ENCODE data around the gene ZFPM1. TPM values are rescaled to one million over a fixed set of nuclear protein-coding genes. Genes with fewer than 3 reads are reported as not detected.

Gene ZFPM1
- total and polyA plus RNA-seq, 4 donors, result 0.59 to 8.7 (median 5.7) TPM

GRCh38 chr16:88424587-88425235 lies 28.4 kb upstream of the ZFPM1 start:
- Histone ChIP-seq H3K36me3 (ENCODE audit: control insufficient read depth, insufficient read depth, low read length) (peaks cover 54% of the 10 kb centered on the region), H3K4me1 (ENCODE audit: control insufficient read depth, insufficient read depth, low read length) (peaks cover 20% of the 10 kb centered on the region), H3K27me3 (ENCODE audit: control insufficient read depth, insufficient read depth, low read length) (peaks cover under 1% of the 10 kb centered on the region), H3K27ac (ENCODE audit: low read depth, low read length) (no peak overlapping the region), H3K9me3 (ENCODE audit: control insufficient read depth, insufficient read depth, low read length) (no peaks in the 10 kb centered on the region), H3K4me3 (ENCODE audit: low read depth, low read length) (no peak overlapping the region)
- no peak for DNase-seq (ENCODE audit: low read depth in 4 of 6, low spot score in 6 of 6)
- WGBS (ENCODE audit: insufficient coverage), result 52% methylated on average over 23 of the region's 24 CpGs

DNA sequence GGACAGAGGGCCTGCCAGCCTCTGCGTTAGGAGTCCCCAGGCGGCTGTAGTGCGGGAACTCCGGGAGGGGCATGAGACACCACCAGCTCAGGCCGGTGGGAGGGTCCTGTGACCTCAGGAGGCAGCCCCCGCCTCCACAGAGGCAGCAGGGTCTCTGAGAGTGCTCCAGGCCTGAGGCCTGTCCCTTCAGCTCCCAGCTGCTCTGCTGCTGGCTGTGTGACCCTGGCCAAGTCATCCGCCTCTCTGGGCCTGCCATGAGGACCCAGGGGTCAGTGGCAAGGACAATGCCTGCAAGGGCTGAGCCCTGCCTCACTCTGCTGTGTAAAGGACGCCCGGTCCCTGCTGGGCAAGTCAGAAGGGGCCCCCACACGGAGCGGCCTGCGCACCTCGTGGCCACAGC lies 27.1 kb upstream of the ZFPM1 start:
- no peaks in the 10 kb centered on the region for H3K9me3 ChIP-seq (ENCODE audit: control insufficient read depth, insufficient read depth, low read length)
- WGBS (ENCODE audit: insufficient coverage), result 91% methylated on average over 13 of the region's 13 CpGs
- no peak for DNase-seq (ENCODE audit: low read depth in 4 of 6, low spot score in 6 of 6)
- H3K27ac ChIP-seq (ENCODE audit: low read depth, low read length), result no peak overlapping the region
- H3K27me3 ChIP-seq (ENCODE audit: control insufficient read depth, insufficient read depth, low read length), result peaks cover 7% of the 10 kb centered on the region
- no peak overlapping the region for H3K4me3 ChIP-seq (ENCODE audit: low read depth, low read length)
- H3K36me3 ChIP-seq (ENCODE audit: control insufficient read depth, insufficient read depth, low read length), result peaks cover 52% of the 10 kb centered on the region
- peaks cover 29% of the 10 kb centered on the region for H3K4me1 ChIP-seq (ENCODE audit: control insufficient read depth, insufficient read depth, low read length)

DNA sequence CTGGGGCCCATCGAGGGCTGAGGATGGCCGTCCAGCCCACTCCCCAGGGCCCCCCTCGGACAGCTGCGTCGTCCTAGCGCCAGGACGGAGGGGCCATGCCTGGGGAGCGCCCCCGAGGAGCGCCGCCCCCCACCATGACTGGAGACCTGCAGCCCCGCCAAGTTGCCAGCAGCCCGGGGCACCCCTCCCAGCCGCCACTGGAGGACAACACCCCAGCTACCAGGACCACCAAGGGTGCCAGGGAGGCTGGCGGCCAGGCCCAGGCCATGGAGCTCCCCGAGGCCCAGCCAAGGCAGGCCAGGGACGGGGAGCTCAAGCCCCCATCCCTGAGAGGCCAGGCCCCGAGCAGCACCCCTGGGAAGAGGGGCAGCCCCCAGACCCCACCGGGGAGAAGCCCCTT lies 25.7 kb upstream of the ZFPM1 start:
- Histone ChIP-seq H3K36me3 (ENCODE audit: control insufficient read depth, insufficient read depth, low read length) (peaks cover 63% of the 10 kb centered on the region), H3K27ac (ENCODE audit: low read depth, low read length) (no peak overlapping the region), H3K9me3 (ENCODE audit: control insufficient read depth, insufficient read depth, low read length) (no peaks in the 10 kb centered on the region), H3K4me3 (ENCODE audit: low read depth, low read length) (no peak overlapping the region), H3K4me1 (ENCODE audit: control insufficient read depth, insufficient read depth, low read length) (peaks cover 41% of the 10 kb centered on the region), H3K27me3 (ENCODE audit: control insufficient read depth, insufficient read depth, low read length) (peaks cover 19% of the 10 kb centered on the region)
- WGBS (ENCODE audit: insufficient coverage), result 87% methylated on average over 19 of the region's 19 CpGs
- DNase-seq (ENCODE audit: low read depth in 4 of 6, low spot score in 6 of 6), result no peak

DNA sequence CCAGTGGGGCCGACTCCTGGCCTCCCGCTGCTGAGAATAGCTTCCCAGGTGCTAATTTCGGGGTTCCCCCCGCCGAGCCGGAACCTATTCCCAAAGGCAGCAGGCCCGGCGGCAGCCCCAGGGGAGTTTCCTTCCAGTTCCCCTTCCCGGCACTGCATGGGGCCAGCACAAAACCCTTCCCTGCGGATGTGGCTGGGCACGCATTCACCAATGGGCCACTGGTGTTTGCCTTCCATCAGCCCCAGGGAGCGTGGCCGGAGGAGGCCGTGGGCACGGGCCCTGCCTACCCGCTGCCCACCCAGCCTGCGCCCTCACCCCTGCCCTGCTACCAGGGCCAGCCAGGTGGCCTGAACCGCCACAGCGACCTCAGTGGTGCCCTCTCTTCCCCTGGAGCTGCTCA lies 24.9 kb upstream of the ZFPM1 start:
- H3K4me3 ChIP-seq (ENCODE audit: low read depth, low read length), result no peak overlapping the region
- no peak overlapping the region for H3K27ac ChIP-seq (ENCODE audit: low read depth, low read length)
- peaks cover 20% of the 10 kb centered on the region for H3K27me3 ChIP-seq (ENCODE audit: control insufficient read depth, insufficient read depth, low read length)
- no peaks in the 10 kb centered on the region for H3K9me3 ChIP-seq (ENCODE audit: control insufficient read depth, insufficient read depth, low read length)
- WGBS (ENCODE audit: insufficient coverage), result 90% methylated on average over 19 of the region's 19 CpGs
- peaks cover 70% of the 10 kb centered on the region for H3K36me3 ChIP-seq (ENCODE audit: control insufficient read depth, insufficient read depth, low read length)
- peaks cover 44% of the 10 kb centered on the region for H3K4me1 ChIP-seq (ENCODE audit: control insufficient read depth, insufficient read depth, low read length)
- DNase-seq (ENCODE audit: low read depth in 4 of 6, low spot score in 6 of 6), result no peak

- 69% methylated on average over 30 of the region's 34 CpGs for WGBS (ENCODE audit: insufficient coverage)
- Histone ChIP-seq H3K27ac (ENCODE audit: low read depth, low read length) (no peak overlapping the region), H3K9me3 (ENCODE audit: control insufficient read depth, insufficient read depth, low read length) (no peaks in the 10 kb centered on the region), H3K27me3 (ENCODE audit: control insufficient read depth, insufficient read depth, low read length) (peaks cover 20% of the 10 kb centered on the region), H3K4me1 (ENCODE audit: control insufficient read depth, insufficient read depth, low read length) (peaks cover 44% of the 10 kb centered on the region), H3K4me3 (ENCODE audit: low read depth, low read length) (no peak overlapping the region), H3K36me3 (ENCODE audit: control insufficient read depth, insufficient read depth, low read length) (peaks cover 76% of the 10 kb centered on the region)
- no peak for DNase-seq (ENCODE audit: low read depth in 4 of 6, low spot score in 6 of 6)
Measured at GRCh38 chr16:88428616-88429386, 24.3 kb upstream of the ZFPM1 start.

- WGBS (ENCODE audit: insufficient coverage), result 69% methylated on average over 38 of the region's 48 CpGs
- Histone ChIP-seq H3K4me3 (ENCODE audit: low read depth, low read length) (peak overlapping the region; percentile 2), H3K4me1 (ENCODE audit: control insufficient read depth, insufficient read depth, low read length) (peaks cover 36% of the 10 kb centered on the region), H3K27me3 (ENCODE audit: control insufficient read depth, insufficient read depth, low read length) (peaks cover 20% of the 10 kb centered on the region), H3K36me3 (ENCODE audit: control insufficient read depth, insufficient read depth, low read length) (peaks cover 82% of the 10 kb centered on the region), H3K9me3 (ENCODE audit: control insufficient read depth, insufficient read depth, low read length) (no peaks in the 10 kb centered on the region), H3K27ac (ENCODE audit: low read depth, low read length) (no peak overlapping the region)
- no peak for DNase-seq (ENCODE audit: low read depth in 4 of 6, low spot score in 6 of 6)
Measured at GRCh38 chr16:88429387-88430184, 23.5 kb upstream of the ZFPM1 start.

GRCh38 chr16:88430185-88430523 lies 22.9 kb upstream of the ZFPM1 start:
- DNase-seq (ENCODE audit: low read depth in 4 of 6, low spot score in 6 of 6), result no peak
- H3K27ac ChIP-seq (ENCODE audit: low read depth, low read length), result no peak overlapping the region
- H3K36me3 ChIP-seq (ENCODE audit: control insufficient read depth, insufficient read depth, low read length), result peaks cover 83% of the 10 kb centered on the region
- peak overlapping the region; percentile 16 for H3K4me3 ChIP-seq (ENCODE audit: low read depth, low read length)
- peaks cover 20% of the 10 kb centered on the region for H3K27me3 ChIP-seq (ENCODE audit: control insufficient read depth, insufficient read depth, low read length)
- 11% methylated on average over 36 of the region's 36 CpGs for WGBS (ENCODE audit: insufficient coverage)
- H3K9me3 ChIP-seq (ENCODE audit: control insufficient read depth, insufficient read depth, low read length), result no peaks in the 10 kb centered on the region
- H3K4me1 ChIP-seq (ENCODE audit: control insufficient read depth, insufficient read depth, low read length), result peaks cover 31% of the 10 kb centered on the region

GRCh38 chr16:88430524-88431446 lies 22.3 kb upstream of the ZFPM1 start:
- Histone ChIP-seq H3K27me3 (ENCODE audit: control insufficient read depth, insufficient read depth, low read length) (peaks cover 20% of the 10 kb centered on the region), H3K27ac (ENCODE audit: low read depth, low read length) (no peak overlapping the region), H3K4me1 (ENCODE audit: control insufficient read depth, insufficient read depth, low read length) (peaks cover 30% of the 10 kb centered on the region), H3K36me3 (ENCODE audit: control insufficient read depth, insufficient read depth, low read length) (peaks cover 83% of the 10 kb centered on the region), H3K9me3 (ENCODE audit: control insufficient read depth, insufficient read depth, low read length) (no peaks in the 10 kb centered on the region), H3K4me3 (ENCODE audit: low read depth, low read length) (peak overlapping the region; percentile 16)
- peak in 2 of 6 donors; percentile 13 to 44 for DNase-seq (ENCODE audit: low read depth in 4 of 6, low spot score in 6 of 6)
- 20% methylated on average over 80 of the region's 80 CpGs for WGBS (ENCODE audit: insufficient coverage)

- WGBS (ENCODE audit: insufficient coverage), result 91% methylated on average over 22 of the region's 22 CpGs
- H3K27me3 ChIP-seq (ENCODE audit: control insufficient read depth, insufficient read depth, low read length), result peaks cover 20% of the 10 kb centered on the region
- H3K27ac ChIP-seq (ENCODE audit: low read depth, low read length), result no peak overlapping the region
- DNase-seq (ENCODE audit: low read depth in 4 of 6, low spot score in 6 of 6), result no peak
- no peak overlapping the region for H3K4me3 ChIP-seq (ENCODE audit: low read depth, low read length)
- H3K4me1 ChIP-seq (ENCODE audit: control insufficient read depth, insufficient read depth, low read length), result peaks cover 33% of the 10 kb centered on the region
- H3K9me3 ChIP-seq (ENCODE audit: control insufficient read depth, insufficient read depth, low read length), result no peaks in the 10 kb centered on the region
- peaks cover 84% of the 10 kb centered on the region for H3K36me3 ChIP-seq (ENCODE audit: control insufficient read depth, insufficient read depth, low read length)
Measured at GRCh38 chr16:88431651-88432050, 21.4 kb upstream of the ZFPM1 start.

All from spinal cord (tissue), 10 donors.